ENCODE results near the gene KLHL8. TPM values are rescaled to one million over a fixed set of nuclear protein-coding genes. Genes with fewer than 3 reads are reported as not detected.

Gene KLHL8
- total RNA-seq, 1 donor from 2014 or later, result 20.6 TPM

DNA sequence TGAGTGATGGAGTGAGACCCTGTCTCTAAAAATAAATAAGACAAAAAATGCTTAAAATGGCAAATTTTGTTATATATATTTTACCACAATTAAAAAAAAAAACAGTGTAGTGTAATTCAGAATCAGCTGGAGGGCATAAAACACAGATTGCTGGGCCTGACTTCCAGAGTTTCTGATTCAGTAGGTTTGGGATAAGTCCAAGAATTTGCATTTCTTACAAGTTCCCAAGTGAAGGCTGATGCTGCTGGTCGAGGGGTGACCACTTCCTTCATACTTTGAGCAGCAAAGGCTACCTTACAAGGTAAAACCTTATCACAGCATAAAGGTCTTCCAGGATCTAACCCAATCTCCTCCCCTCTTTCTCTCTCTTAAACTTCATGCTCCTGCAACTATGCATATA is 40.7 kb downstream of the KLHL8 start:
- TF ChIP-seq, protein P1, sequence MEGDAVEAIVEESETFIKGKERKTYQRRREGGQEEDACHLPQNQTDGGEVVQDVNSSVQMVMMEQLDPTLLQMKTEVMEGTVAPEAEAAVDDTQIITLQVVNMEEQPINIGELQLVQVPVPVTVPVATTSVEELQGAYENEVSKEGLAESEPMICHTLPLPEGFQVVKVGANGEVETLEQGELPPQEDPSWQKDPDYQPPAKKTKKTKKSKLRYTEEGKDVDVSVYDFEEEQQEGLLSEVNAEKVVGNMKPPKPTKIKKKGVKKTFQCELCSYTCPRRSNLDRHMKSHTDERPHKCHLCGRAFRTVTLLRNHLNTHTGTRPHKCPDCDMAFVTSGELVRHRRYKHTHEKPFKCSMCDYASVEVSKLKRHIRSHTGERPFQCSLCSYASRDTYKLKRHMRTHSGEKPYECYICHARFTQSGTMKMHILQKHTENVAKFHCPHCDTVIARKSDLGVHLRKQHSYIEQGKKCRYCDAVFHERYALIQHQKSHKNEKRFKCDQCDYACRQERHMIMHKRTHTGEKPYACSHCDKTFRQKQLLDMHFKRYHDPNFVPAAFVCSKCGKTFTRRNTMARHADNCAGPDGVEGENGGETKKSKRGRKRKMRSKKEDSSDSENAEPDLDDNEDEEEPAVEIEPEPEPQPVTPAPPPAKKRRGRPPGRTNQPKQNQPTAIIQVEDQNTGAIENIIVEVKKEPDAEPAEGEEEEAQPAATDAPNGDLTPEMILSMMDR (IDR thresholded peaks at IDR 0.05), result no peak
- no peak overlapping the region for H3K27ac ChIP-seq
- H3K9me3 ChIP-seq, result no peaks in the 10 kb centered on the region
- no peaks in the 10 kb centered on the region for H3K27me3 ChIP-seq (ENCODE audit: low read depth)
- ATAC-seq, result no peak
- H3K4me3 ChIP-seq, result no peak overlapping the region
- no peaks in the 10 kb centered on the region for H3K4me1 ChIP-seq
- H3K36me3 ChIP-seq, result no peaks in the 10 kb centered on the region
- intact Hi-C loops (cut with DNase I), result no loop called here
- DNase-seq, result no peak

DNA sequence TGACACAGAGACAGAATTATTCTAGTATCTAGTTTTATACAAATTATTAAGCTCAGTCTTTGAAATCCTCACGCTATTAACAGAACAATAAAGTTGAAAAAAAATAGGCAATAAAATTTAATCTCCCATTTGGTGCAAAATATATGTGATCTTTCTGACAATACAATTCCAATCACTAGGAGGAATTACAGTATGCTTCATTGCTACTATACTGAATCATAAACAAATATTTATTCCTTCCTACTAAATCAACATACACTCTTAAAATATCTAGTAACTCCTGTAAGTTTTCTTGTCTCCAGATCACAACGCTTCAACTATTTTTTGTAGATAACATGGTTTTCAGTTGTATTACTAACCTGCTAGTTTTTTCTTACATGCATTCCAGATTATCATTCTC is 45.7 kb downstream of the KLHL8 start:
- H3K9me3 ChIP-seq, result no peaks in the 10 kb centered on the region
- H3K36me3 ChIP-seq, result peaks cover 9% of the 10 kb centered on the region
- no peaks in the 10 kb centered on the region for H3K4me1 ChIP-seq
- no peaks in the 10 kb centered on the region for H3K27me3 ChIP-seq (ENCODE audit: low read depth)
- TF ChIP-seq, protein P1 (IDR thresholded peaks at IDR 0.05), result no peak
- H3K4me3 ChIP-seq, result no peak overlapping the region
- H3K27ac ChIP-seq, result no peak overlapping the region
- intact Hi-C loops (cut with DNase I), result no loop called here
- DNase-seq (no peak), ATAC-seq (no peak)

DNA sequence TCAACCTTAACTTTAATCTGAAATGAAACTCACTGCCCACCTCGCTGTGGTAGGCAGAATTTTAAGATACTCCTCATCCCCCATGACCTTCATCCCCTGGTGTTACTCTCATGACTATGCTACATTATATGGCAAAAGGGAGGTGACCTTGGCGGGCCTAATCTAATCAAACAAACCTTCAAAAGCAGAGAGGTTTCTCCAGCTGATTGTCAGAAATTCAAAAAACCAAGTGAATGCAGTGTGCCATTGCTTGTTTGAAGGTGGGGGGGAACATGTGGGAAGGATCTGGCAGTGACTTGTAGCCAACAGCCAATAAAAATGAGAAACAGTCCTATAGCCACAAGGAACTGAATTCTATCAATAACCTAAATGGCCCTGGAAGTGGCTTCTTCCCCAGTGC is 48.5 kb downstream of the KLHL8 start:
- H3K4me1 ChIP-seq, result no peaks in the 10 kb centered on the region
- no peaks in the 10 kb centered on the region for H3K9me3 ChIP-seq
- intact Hi-C loops (cut with DNase I), result no loop called here
- H3K27ac ChIP-seq, result no peak overlapping the region
- H3K4me3 ChIP-seq, result no peak overlapping the region
- no peak for ATAC-seq
- H3K36me3 ChIP-seq, result peaks cover 21% of the 10 kb centered on the region
- no peak for DNase-seq
- TF ChIP-seq, protein P1 (IDR thresholded peaks at IDR 0.05), result no peak
- no peaks in the 10 kb centered on the region for H3K27me3 ChIP-seq (ENCODE audit: low read depth)

DNA sequence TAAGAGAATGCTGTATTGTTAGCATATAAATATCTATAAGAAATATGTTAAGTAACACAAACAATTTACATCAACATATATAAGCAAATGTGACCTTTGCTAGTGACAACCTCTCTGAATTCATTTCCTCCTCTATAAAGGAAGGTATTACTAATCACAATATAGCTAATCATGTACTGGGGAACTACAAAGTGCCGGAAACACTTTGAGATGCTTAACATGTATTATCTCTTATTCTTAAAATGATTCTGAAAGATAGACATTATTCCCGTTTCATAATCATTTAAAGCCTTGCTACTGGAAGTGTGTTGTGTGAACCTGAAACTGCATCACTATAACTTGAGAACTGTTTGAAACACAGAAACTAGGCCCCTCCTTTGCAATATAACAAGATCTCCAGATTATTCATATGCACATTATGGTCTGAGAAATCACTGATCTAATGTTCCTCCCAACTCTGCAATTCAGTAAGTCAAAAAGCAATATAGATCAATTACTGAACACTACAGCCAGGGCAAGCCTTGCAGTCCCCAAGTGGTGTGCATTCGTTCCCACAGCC is 54.0 kb downstream of the KLHL8 start:
- intact Hi-C loops (cut with DNase I), result no loop called here
- H3K4me3 ChIP-seq, result no peak overlapping the region
- ATAC-seq (no peak), DNase-seq (no peak)
- TF ChIP-seq, protein P1 (IDR thresholded peaks at IDR 0.05), result no peak
- no peaks in the 10 kb centered on the region for H3K4me1 ChIP-seq
- no peak overlapping the region for H3K27ac ChIP-seq
- no peaks in the 10 kb centered on the region for H3K9me3 ChIP-seq
- no peaks in the 10 kb centered on the region for H3K27me3 ChIP-seq (ENCODE audit: low read depth)
- peaks cover 36% of the 10 kb centered on the region for H3K36me3 ChIP-seq

DNA sequence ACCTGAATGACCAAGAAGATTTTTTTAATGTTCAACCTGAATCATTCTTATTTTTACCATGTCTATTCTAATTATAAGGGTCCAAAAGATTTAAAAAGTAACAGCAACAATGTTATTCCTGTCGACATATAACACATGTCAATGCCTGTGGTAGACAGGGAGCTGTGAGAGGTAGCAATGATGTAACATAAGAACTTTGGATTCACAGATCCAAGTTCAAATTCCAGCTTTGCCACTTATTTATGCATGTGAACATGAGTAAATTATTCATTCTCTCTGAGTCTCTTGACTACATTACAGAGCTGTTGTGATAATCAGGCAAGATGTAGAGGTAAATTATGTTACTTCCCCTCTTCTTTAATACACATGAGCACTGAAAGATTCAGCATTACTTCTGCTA is 54.5 kb downstream of the KLHL8 start:
- DNase-seq, result no peak
- TF ChIP-seq, protein P1 (IDR thresholded peaks at IDR 0.05), result no peak
- Histone ChIP-seq H3K4me3 (no peak overlapping the region), H3K9me3 (no peaks in the 10 kb centered on the region), H3K4me1 (no peaks in the 10 kb centered on the region), H3K27me3 (ENCODE audit: low read depth) (no peaks in the 10 kb centered on the region), H3K27ac (no peak overlapping the region), H3K36me3 (peaks cover 36% of the 10 kb centered on the region)
- intact Hi-C loops (cut with DNase I), result no loop called here
- ATAC-seq, result no peak
